C4-2B (cell line): ENCODE results near the gene XPO5.

Experiments
- CTCF ChIP-seq: fragments of 450-650 bp; conservative IDR thresholded peaks from 2 replicates; pipeline ENCODE4 v1.5.1; 2017; ENCODE audit warnings: mild to moderate bottlenecking
- ZFX ChIP-seq: fragments of 450-650 bp; IDR thresholded peaks from 2 replicates; pipeline ENCODE4 v1.6.1; 2017

GRCh38 chr6:43510827-43511163, 65.0 kb downstream of the XPO5 start:
- TF ChIP-seq CTCF (no peak), ZFX (no peak)
